ENCODE measurements around the gene ATP6V0A4.

DNA sequence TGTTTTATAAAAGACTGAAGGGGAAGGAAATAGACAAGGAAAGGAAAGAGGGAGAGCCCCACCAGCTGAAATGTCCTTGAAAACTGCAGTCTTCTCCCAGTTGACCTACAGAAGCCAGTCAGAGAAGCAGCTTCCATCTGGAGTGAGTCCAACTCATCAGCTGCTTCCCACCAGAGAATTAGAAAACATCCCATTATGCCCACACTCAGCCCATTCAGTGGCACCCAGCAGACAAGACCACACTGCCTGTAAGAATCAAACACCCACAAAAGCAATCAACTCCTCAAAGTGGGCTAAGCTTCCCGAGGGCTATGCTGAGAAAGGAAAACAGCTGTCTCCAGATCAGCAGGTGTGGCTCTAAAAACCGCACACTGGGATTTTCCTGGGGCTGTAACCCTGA is 29.8 kb downstream of the ATP6V0A4 start:
- TF ChIP-seq, protein P1, sequence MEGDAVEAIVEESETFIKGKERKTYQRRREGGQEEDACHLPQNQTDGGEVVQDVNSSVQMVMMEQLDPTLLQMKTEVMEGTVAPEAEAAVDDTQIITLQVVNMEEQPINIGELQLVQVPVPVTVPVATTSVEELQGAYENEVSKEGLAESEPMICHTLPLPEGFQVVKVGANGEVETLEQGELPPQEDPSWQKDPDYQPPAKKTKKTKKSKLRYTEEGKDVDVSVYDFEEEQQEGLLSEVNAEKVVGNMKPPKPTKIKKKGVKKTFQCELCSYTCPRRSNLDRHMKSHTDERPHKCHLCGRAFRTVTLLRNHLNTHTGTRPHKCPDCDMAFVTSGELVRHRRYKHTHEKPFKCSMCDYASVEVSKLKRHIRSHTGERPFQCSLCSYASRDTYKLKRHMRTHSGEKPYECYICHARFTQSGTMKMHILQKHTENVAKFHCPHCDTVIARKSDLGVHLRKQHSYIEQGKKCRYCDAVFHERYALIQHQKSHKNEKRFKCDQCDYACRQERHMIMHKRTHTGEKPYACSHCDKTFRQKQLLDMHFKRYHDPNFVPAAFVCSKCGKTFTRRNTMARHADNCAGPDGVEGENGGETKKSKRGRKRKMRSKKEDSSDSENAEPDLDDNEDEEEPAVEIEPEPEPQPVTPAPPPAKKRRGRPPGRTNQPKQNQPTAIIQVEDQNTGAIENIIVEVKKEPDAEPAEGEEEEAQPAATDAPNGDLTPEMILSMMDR (IDR thresholded peaks at IDR 0.05; ENCODE audit: insufficient read depth, low read length): no peak
- TF ChIP-seq POLR2AphosphoS5 (IDR thresholded peaks at IDR 0.05; ENCODE audit: low read depth): no peak
- no peak for TF ChIP-seq GABPA (IDR thresholded peaks at IDR 0.05; ENCODE audit: low read depth)
- TF ChIP-seq, protein P2, sequence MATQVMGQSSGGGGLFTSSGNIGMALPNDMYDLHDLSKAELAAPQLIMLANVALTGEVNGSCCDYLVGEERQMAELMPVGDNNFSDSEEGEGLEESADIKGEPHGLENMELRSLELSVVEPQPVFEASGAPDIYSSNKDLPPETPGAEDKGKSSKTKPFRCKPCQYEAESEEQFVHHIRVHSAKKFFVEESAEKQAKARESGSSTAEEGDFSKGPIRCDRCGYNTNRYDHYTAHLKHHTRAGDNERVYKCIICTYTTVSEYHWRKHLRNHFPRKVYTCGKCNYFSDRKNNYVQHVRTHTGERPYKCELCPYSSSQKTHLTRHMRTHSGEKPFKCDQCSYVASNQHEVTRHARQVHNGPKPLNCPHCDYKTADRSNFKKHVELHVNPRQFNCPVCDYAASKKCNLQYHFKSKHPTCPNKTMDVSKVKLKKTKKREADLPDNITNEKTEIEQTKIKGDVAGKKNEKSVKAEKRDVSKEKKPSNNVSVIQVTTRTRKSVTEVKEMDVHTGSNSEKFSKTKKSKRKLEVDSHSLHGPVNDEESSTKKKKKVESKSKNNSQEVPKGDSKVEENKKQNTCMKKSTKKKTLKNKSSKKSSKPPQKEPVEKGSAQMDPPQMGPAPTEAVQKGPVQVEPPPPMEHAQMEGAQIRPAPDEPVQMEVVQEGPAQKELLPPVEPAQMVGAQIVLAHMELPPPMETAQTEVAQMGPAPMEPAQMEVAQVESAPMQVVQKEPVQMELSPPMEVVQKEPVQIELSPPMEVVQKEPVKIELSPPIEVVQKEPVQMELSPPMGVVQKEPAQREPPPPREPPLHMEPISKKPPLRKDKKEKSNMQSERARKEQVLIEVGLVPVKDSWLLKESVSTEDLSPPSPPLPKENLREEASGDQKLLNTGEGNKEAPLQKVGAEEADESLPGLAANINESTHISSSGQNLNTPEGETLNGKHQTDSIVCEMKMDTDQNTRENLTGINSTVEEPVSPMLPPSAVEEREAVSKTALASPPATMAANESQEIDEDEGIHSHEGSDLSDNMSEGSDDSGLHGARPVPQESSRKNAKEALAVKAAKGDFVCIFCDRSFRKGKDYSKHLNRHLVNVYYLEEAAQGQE (IDR thresholded peaks at IDR 0.05; ENCODE audit: insufficient replicate concordance, low read depth): no peak
